H1 (cell line): ENCODE measurements around the gene ZNF536. TPM values are rescaled to one million over a fixed set of nuclear protein-coding genes. Genes with fewer than 3 reads are reported as not detected.

Experiments
- CTCF ChIA-PET: fragments of 300-600 bp; sonication (Branson Sonifier 250); formaldehyde crosslinking; loops from one replicate; lab custom pipeline; 2021; ENCODE audit not compliant: partially characterized antibody; lab: Charles Lee
- POLR2A ChIA-PET: fragments of 300-600 bp; sonication (Branson Sonifier 250); formaldehyde crosslinking; loops from one replicate; lab custom pipeline; 2021; ENCODE audit warnings: inconsistent platforms; ENCODE audit not compliant: partially characterized antibody; lab: Charles Lee
- DNase-seq, 2 experiments: peaks; one replicate each; pipeline versions ENCODE4 v3.0.0 to v3.0.0-alpha.2; 2010 to 2022; ENCODE audit warnings: low spot score in 2 of 2, low read depth in 1 of 2, mixed read lengths in 1 of 2
- FAIRE-seq: peaks from 2 replicates; lab custom pipeline; 2011; peaks lifted over from hg19 to GRCh38; lab: Jason Lieb, UNC
- H2AFZ ChIP-seq: 2 replicates; pipeline ENCODE4 v1.8.1; 2012; ENCODE audit warnings: low read length, inconsistent platforms
- H2AK5ac ChIP-seq: 2 replicates; pipeline ENCODE4 v1.6.1; 2013; ENCODE audit warnings: low read depth, low read length
- H2BK120ac ChIP-seq: replicated peaks from 2 replicates; pipeline ENCODE3; 2013; ENCODE audit warnings: low read depth, low read length, inconsistent platforms
- H2BK12ac ChIP-seq: 2 replicates; pipeline ENCODE4 v1.6.1; 2013; ENCODE audit warnings: low read depth, low read length
- H2BK15ac ChIP-seq: 2 replicates; pipeline ENCODE4 v1.6.1; 2013; ENCODE audit warnings: low read length
- H2BK20ac ChIP-seq: 2 replicates; pipeline ENCODE4 v1.6.1; 2013; ENCODE audit warnings: low read length
- H2BK5ac ChIP-seq: 2 replicates; pipeline ENCODE4 v1.6.1; 2013; ENCODE audit warnings: low read depth, low read length
- H3K14ac ChIP-seq: 2 replicates; pipeline ENCODE4 v1.6.1; 2013; ENCODE audit warnings: inconsistent platforms; ENCODE audit not compliant: insufficient read length
- H3K18ac ChIP-seq: 2 replicates; pipeline ENCODE4 v1.6.1; 2013; ENCODE audit warnings: low read length; ENCODE audit errors: extremely low read depth
- H3K23ac ChIP-seq: 2 replicates; pipeline ENCODE4 v1.6.1; 2013; ENCODE audit warnings: inconsistent platforms; ENCODE audit not compliant: insufficient read length
- H3K23me2 ChIP-seq: 2 replicates; pipeline ENCODE4 v1.6.1; 2013; ENCODE audit warnings: low read depth, low read length
- H3K27ac ChIP-seq: 2 replicates; pipeline ENCODE4 v1.6.1; 2011; ENCODE audit warnings: low read depth, low read length, inconsistent platforms
- H3K27me3 ChIP-seq, 4 experiments: replicated peaks in 1 of 4; 1 replicate in 1 of 4; 2 replicates in 3 of 4; pipeline versions ENCODE4 v1.6.1 to v1.8.1; 2011 to 2013; ENCODE audit warnings: low read length in 3 of 4, mild to moderate bottlenecking in 3 of 4, inconsistent platforms in 2 of 4, mixed read lengths in 2 of 4, moderate library complexity in 1 of 4; ENCODE audit not compliant: control insufficient read depth in 3 of 4, insufficient read depth in 3 of 4; ENCODE audit errors: extremely low read depth in 1 of 4
- H3K36me3 ChIP-seq, 4 experiments: 2 replicates each; pipeline versions ENCODE4 v1.6.1 to v1.8.1; 2011 to 2013; ENCODE audit warnings: mild to moderate bottlenecking in 4 of 4, low read length in 3 of 4, moderate library complexity in 2 of 4, control low read depth in 1 of 4, inconsistent platforms in 1 of 4; ENCODE audit not compliant: insufficient read depth in 4 of 4, control insufficient read depth in 2 of 4
- H3K4ac ChIP-seq: replicated peaks from 2 replicates; pipeline ENCODE3; 2013; ENCODE audit warnings: low read length, low read depth, mixed read lengths, inconsistent platforms; ENCODE audit not compliant: insufficient read length
- H3K4me1 ChIP-seq, 4 experiments: replicated peaks in 1 of 4; 1 replicate in 1 of 4; 2 replicates in 3 of 4; pipeline versions ENCODE4 v1.6.1 to v1.8.1; 2011 to 2013; ENCODE audit warnings: low read length in 3 of 4, inconsistent platforms in 2 of 4, mixed read lengths in 1 of 4; ENCODE audit not compliant: insufficient read depth in 4 of 4, control insufficient read depth in 3 of 4
- H3K4me2 ChIP-seq, 2 experiments: 2 replicates each; pipeline versions ENCODE4 v1.6.1 to v1.8.1; 2011 to 2013; ENCODE audit warnings: low read depth in 2 of 2, low read length in 2 of 2, control low read depth in 1 of 2, inconsistent platforms in 1 of 2, mild to moderate bottlenecking in 1 of 2; ENCODE audit not compliant: insufficient read depth in 1 of 2
- H3K4me3 ChIP-seq, 4 experiments: fragments of 200-600, 300-600 bp in 1 of 4; sonication (generic), shearing (Covaris generic), sonication (Bioruptor Twin) in 1 of 4; 2 replicates each; pipeline versions ENCODE4 v1.5.1 to v1.8.1; 2011 to 2016; ENCODE audit warnings: low read length in 4 of 4, low read depth in 3 of 4, control low read depth in 2 of 4, inconsistent platforms in 2 of 4, mild to moderate bottlenecking in 2 of 4, mixed read lengths in 1 of 4, moderate library complexity in 1 of 4; ENCODE audit not compliant: insufficient read depth in 2 of 4; ENCODE audit errors: extremely low read depth in 1 of 4
- H3K56ac ChIP-seq: replicated peaks from 2 replicates; pipeline ENCODE3; 2013; ENCODE audit warnings: low read depth, mild to moderate bottlenecking, mixed read lengths, low read length, inconsistent platforms; ENCODE audit not compliant: insufficient read length
- H3K79me1 ChIP-seq: 2 replicates; pipeline ENCODE4 v1.6.1; 2013; ENCODE audit warnings: low read depth, low read length, control low read depth
- H3K79me2 ChIP-seq, 2 experiments: 2 replicates each; pipeline versions ENCODE4 v1.6.1 to v1.8.1; 2012 to 2013; ENCODE audit warnings: low read length in 2 of 2, mild to moderate bottlenecking in 2 of 2, inconsistent platforms in 1 of 2; ENCODE audit not compliant: insufficient read depth in 2 of 2, control insufficient read depth in 1 of 2
- H3K9ac ChIP-seq, 4 experiments: replicated peaks in 1 of 4; 1 replicate in 1 of 4; 2 replicates in 3 of 4; pipeline versions ENCODE4 v1.6.1 to v1.8.1; 2011 to 2013; ENCODE audit warnings: low read depth in 3 of 4, low read length in 3 of 4, control low read depth in 2 of 4, mild to moderate bottlenecking in 2 of 4, moderate library complexity in 2 of 4, inconsistent platforms in 1 of 4; ENCODE audit errors: extremely low read depth in 1 of 4
- H3K9me3 ChIP-seq, 2 experiments: 2 replicates each; pipeline versions ENCODE4 v1.6.1 to v1.8.1; 2012 to 2013; ENCODE audit warnings: mild to moderate bottlenecking in 2 of 2, moderate library complexity in 2 of 2, control low read depth in 1 of 2, inconsistent platforms in 1 of 2, low read depth in 1 of 2, low read length in 1 of 2, mixed read lengths in 1 of 2; ENCODE audit not compliant: insufficient read depth in 2 of 2
- H4K20me1 ChIP-seq, 2 experiments: replicated peaks in 1 of 2; 2 replicates each; pipeline versions ENCODE3 to v1.8.1; 2011 to 2013; ENCODE audit warnings: inconsistent platforms in 2 of 2, low read length in 2 of 2, mild to moderate bottlenecking in 1 of 2; ENCODE audit not compliant: insufficient read depth in 2 of 2, control insufficient read depth in 1 of 2
- H4K5ac ChIP-seq: 2 replicates; pipeline ENCODE4 v1.6.1; 2013; ENCODE audit warnings: low read length, low read depth, mixed read lengths, inconsistent platforms; ENCODE audit not compliant: insufficient read length
- H4K8ac ChIP-seq: 2 replicates; pipeline ENCODE4 v1.8.0; 2013; ENCODE audit warnings: mild to moderate bottlenecking, moderate library complexity, low read length, inconsistent platforms; ENCODE audit not compliant: insufficient read depth; ENCODE audit errors: extremely low read depth
- H4K91ac ChIP-seq: replicated peaks from 2 replicates; pipeline ENCODE3; 2013; ENCODE audit warnings: low read length, mixed read lengths, inconsistent platforms; ENCODE audit not compliant: insufficient read length
- BRCA1 ChIP-seq: IDR thresholded peaks from 2 replicates; pipeline ENCODE4 v1.6.1; 2012; ENCODE audit warnings: low read depth, low read length, improper control_type of control experiment
- CTBP2 ChIP-seq: IDR thresholded peaks from 2 replicates; pipeline ENCODE4 v1.7.0; 2011; ENCODE audit warnings: borderline replicate concordance, mild to moderate bottlenecking, moderate library complexity, mixed read lengths, low read length; ENCODE audit not compliant: insufficient read depth, insufficient read length
- EZH2 ChIP-seq: fragments of 200-600 bp; sonication (generic); IDR thresholded peaks from 2 replicates; pipeline ENCODE4 v1.7.1; 2012; ENCODE audit warnings: low read depth, mild to moderate bottlenecking, moderate library complexity, low read length, inconsistent platforms; ENCODE audit not compliant: severe bottlenecking
- GABPA ChIP-seq: IDR thresholded peaks from 2 replicates; pipeline ENCODE4 v1.6.1; 2011; ENCODE audit warnings: mild to moderate bottlenecking, low read length, moderate library complexity, borderline replicate concordance; ENCODE audit not compliant: insufficient read depth
- HDAC6 ChIP-seq: IDR thresholded peaks from one replicate; pipeline ENCODE4 v1.7.1; 2012; ENCODE audit warnings: low read depth, mild to moderate bottlenecking, inconsistent platforms, low read length, moderate library complexity
- KDM4A ChIP-seq: IDR thresholded peaks from one replicate; pipeline ENCODE4 v1.7.1; 2012; ENCODE audit warnings: low read depth, mild to moderate bottlenecking, moderate library complexity, low read length, inconsistent platforms; ENCODE audit not compliant: severe bottlenecking
- KDM5A ChIP-seq: fragments of 200-600 bp; IDR thresholded peaks from 2 replicates; pipeline ENCODE4 v1.7.1; 2012; ENCODE audit warnings: mild to moderate bottlenecking, low read length, inconsistent platforms, mixed read lengths
- PHF8 ChIP-seq: fragments of 200-600 bp; sonication (generic); conservative IDR thresholded peaks from 2 replicates; pipeline ENCODE4 v1.7.1; 2012; ENCODE audit warnings: low read depth, mild to moderate bottlenecking, inconsistent platforms, low read length, moderate library complexity
- POU5F1 ChIP-seq: IDR thresholded peaks from 2 replicates; pipeline ENCODE4 v1.6.1; 2011; ENCODE audit warnings: low read depth, mild to moderate bottlenecking, low read length, moderate library complexity
- RAD21 ChIP-seq, 2 experiments: IDR thresholded peaks in 1 of 2; conservative IDR thresholded peaks in 1 of 2; 2 replicates each; pipeline ENCODE4 v1.6.1; 2011; ENCODE audit warnings: low read depth in 2 of 2, low read length in 2 of 2, improper control_type of control experiment in 1 of 2, inconsistent platforms in 1 of 2, mild to moderate bottlenecking in 1 of 2, moderate library complexity in 1 of 2
- SIN3A ChIP-seq, 2 experiments: IDR thresholded peaks in 1 of 2; conservative IDR thresholded peaks in 1 of 2; 2 replicates each; pipeline ENCODE4 v1.6.1; 2011 to 2012; ENCODE audit warnings: low read length in 2 of 2, improper control_type of control experiment in 1 of 2, low read depth in 1 of 2, mild to moderate bottlenecking in 1 of 2
- SP1 ChIP-seq: IDR thresholded peaks from 2 replicates; pipeline ENCODE4 v1.6.1; 2011; ENCODE audit warnings: low read depth, low read length
- SRF ChIP-seq: IDR thresholded peaks from 2 replicates; pipeline ENCODE4 v1.6.1; 2011; ENCODE audit warnings: mild to moderate bottlenecking, low read depth, low read length, moderate library complexity
- WGBS, 2 experiments: shearing (Covaris generic) in 1 of 2; methylation state at CpG; one replicate each; pipeline versions ENCODE4 v1.1.6 to v1.1.7; 2013 to 2015; ENCODE audit warnings: low lambda C conversion rate in 2 of 2, mixed read lengths in 2 of 2, inconsistent platforms in 1 of 2, low coverage in 1 of 2, missing lambda C conversion rate in 1 of 2; ENCODE audit not compliant: insufficient replicate concordance in 2 of 2, insufficient coverage in 1 of 2, insufficient read length in 1 of 2; ENCODE audit errors: extremely low coverage in 1 of 2, missing lambda C conversion rate in 1 of 2; 5-methylcytosine and 5-hydroxymethylcytosine counted together
- polyA plus RNA-seq, 7 experiments: library from polyadenylated mRNA; depleted of rRNA in 3 of 7; stranded (reverse) in 5 of 7; unstranded in 2 of 7; fragments of >200 nt in 5 of 7; fragments of 200-250 nt in 2 of 7; gene quantifications; 1 replicate in 5 of 7; 2 replicates in 1 of 7; 4 replicates in 1 of 7; pipeline versions ENCODE4 v1.2.1 to v1.2.3, GENCODE V29; 2011 to 2013; ENCODE audit warnings: missing spikeins in 2 of 7, mixed read lengths in 2 of 7
- total RNA-seq: library from RNA; stranded (reverse); fragmentation: NEBNext Ultra II Directional; extraction: Animal tissue kit (Norgen Biotek cat#: 25700); gene quantifications from 2 replicates; pipeline ENCODE4 v1.2.1, GENCODE V29; 2021

ZNF536 gene
- total and polyA plus RNA-seq, 2 of the 8 experiments (the other 6 are each of a cell fraction or from before 2014, with no cell fraction given) = 0.09 to 0.11 TPM

GRCh38 chr19:30450835-30451321 is 78.7 kb downstream of the ZNF536 start:
- H4K20me1 ChIP-seq = no peaks in the 10 kb centered on the region
- no peak overlapping the region; the same call in 1 of the 2 replicates for H2AFZ ChIP-seq
- no peak overlapping the region for H3K27ac ChIP-seq
- POLR2A ChIA-PET = no interaction called here
- no peak overlapping the region for H4K5ac ChIP-seq
- H3K9me3 ChIP-seq = no peaks in the 10 kb centered on the region
- H2BK12ac ChIP-seq = peak overlapping the region; percentile 27; the same call in 1 of the 2 replicates
- peaks cover 9 to 17% (median 13%) of the 10 kb centered on the region in 4 experiments for H3K4me1 ChIP-seq
- no peak overlapping the region for H3K23ac ChIP-seq
- H2BK5ac ChIP-seq = no peak overlapping the region
- no peaks in the 10 kb centered on the region for H3K79me1 ChIP-seq
- H2AK5ac ChIP-seq = no peak overlapping the region
- H3K14ac ChIP-seq = no peak overlapping the region
- H3K23me2 ChIP-seq = no peaks in the 10 kb centered on the region
- DNase-seq (no peak), FAIRE-seq (no peak)
- H4K91ac ChIP-seq = no peak overlapping the region
- H3K79me2 ChIP-seq = no peaks in the 10 kb centered on the region
- no peak overlapping the region for H3K4ac ChIP-seq
- no peak overlapping the region for H2BK120ac ChIP-seq
- H3K27me3 ChIP-seq = no peaks in the 10 kb centered on the region
- H3K4me2 ChIP-seq = peak overlapping the region in 1 of 2 experiments; percentile 50; a peak in 1 of 4 replicates
- CTCF ChIA-PET = interaction anchor here (0.7 to 1.1 kb wide), 2 partner anchors 12 to 91 kb away, joined by 3 to 5 read pairs; no protein-coding TSS in a partner anchor
- H3K18ac ChIP-seq = no peak overlapping the region; the same call in 1 of the 2 replicates
- H2BK15ac ChIP-seq = no peak overlapping the region
- H3K4me3 ChIP-seq = no peak overlapping the region; a peak in 1 of 8 replicates
- H3K56ac ChIP-seq = no peak overlapping the region
- no peak overlapping the region for H3K9ac ChIP-seq
- no peaks in the 10 kb centered on the region for H3K36me3 ChIP-seq
- peak overlapping the region; percentile 27; the same call in 1 of the 2 replicates for H2BK20ac ChIP-seq
- 93% methylated on average over 31 of the region's 31 CpGs; no CpG with 5 or more reads in 1 of the 2 experiments for WGBS, 2 experiments
- H4K8ac ChIP-seq = peak overlapping the region; percentile 29; the same call in 1 of the 2 replicates
- TF ChIP-seq SRF = no peak
- TF ChIP-seq CTBP2 = no peak
- no peak for TF ChIP-seq SIN3A (conservative IDR thresholded peaks at IDR 0.05 in 1 of 2, IDR thresholded peaks at IDR 0.05 in 1 of 2; ENCODE audit: low read depth in 1 of 2, low read length in 2 of 2)
- TF ChIP-seq SP1 = no peak
- no peak for TF ChIP-seq BRCA1
- no peak for TF ChIP-seq RAD21 (IDR thresholded peaks at IDR 0.05 in 1 of 2, conservative IDR thresholded peaks at IDR 0.05 in 1 of 2; ENCODE audit: low read depth in 2 of 2, low read length in 2 of 2)
- TF ChIP-seq PHF8 = no peak
- TF ChIP-seq KDM4A = no peak
- TF ChIP-seq POU5F1 = no peak
- TF ChIP-seq EZH2 = no peak
- TF ChIP-seq GABPA = no peak
- no peak for TF ChIP-seq HDAC6
- no peak for TF ChIP-seq KDM5A
